ENCODE data around the gene AP5M1. TPM values are rescaled to one million over a fixed set of nuclear protein-coding genes. Genes with fewer than 3 reads are reported as not detected.

The AP5M1 gene
- total RNA-seq, 2 donors from 2014 or later: 51.2 to 53.0 TPM

Other genes with a start within 250 kb of the AP5M1 start
- 10 to 100 TPM; 28.7 to 31.5 TPM for gene EXOC5, start 66 bp upstream of the AP5M1 start, total RNA-seq
- gene NAA30, start 121.6 kb downstream of the AP5M1 start, total RNA-seq: 10 to 100 TPM; 19.6 to 22.2 TPM
- gene CCDC198, start 224.9 kb downstream of the AP5M1 start, total RNA-seq: not detected